ENCODE measurements around the gene ZNF335. TPM values are rescaled to one million over a fixed set of nuclear protein-coding genes. Genes with fewer than 3 reads are reported as not detected.
A peak's percentile ranks its signal among the peaks of the same experiment; 100 is the strongest.

ZNF335 gene
- total and polyA plus RNA-seq, 2 donors (not counting 3 experiments of a cell fraction or from before 2014, with no cell fraction given): 17.3 to 22.8 TPM

GRCh38 chr20:45911486-45912343, 60.3 kb downstream of the ZNF335 start, which contains the start of gene PLTP:
PLTP (minus strand) TSS chr20:45912155; CDS start chr20:45911452, 703 bp downstream.
- TF ChIP-seq MAX (IDR thresholded peaks at IDR 0.05; ENCODE audit: insufficient read depth, insufficient read length): no peak
- TF ChIP-seq JUN (IDR thresholded peaks at IDR 0.05; ENCODE audit: borderline replicate concordance, insufficient read depth, insufficient read length, low read depth): no peak
- TF ChIP-seq GATA2 (IDR thresholded peaks at IDR 0.05; ENCODE audit: insufficient read depth, insufficient read length, low read depth, low read length): no peak
- TF ChIP-seq EZH2 (IDR thresholded peaks at IDR 0.05; ENCODE audit: borderline replicate concordance, low read depth, low read length, severe bottlenecking): no peak
- no peak for TF ChIP-seq FOS (IDR thresholded peaks at IDR 0.05; ENCODE audit: borderline replicate concordance, insufficient read depth, low read length)
- peak; percentile 79 for TF ChIP-seq POLR2A (IDR thresholded peaks at IDR 0.05; ENCODE audit: low read depth, low read length)
- no peak for TF ChIP-seq MYC (IDR thresholded peaks at IDR 0.05; ENCODE audit: low read depth, low read length)
- TF ChIP-seq POLR2AphosphoS5 (IDR thresholded peaks at IDR 0.05; ENCODE audit: insufficient read depth, low read depth, low read length): peak; percentile 61
- peak; percentile 78 for DNase-seq (ENCODE audit: low read depth, low spot score)

More at GRCh38 chr20:45911486-45912343, 60.3 kb downstream of the ZNF335 start, which contains the start of gene PLTP:
- intact Hi-C loops (cut with micrococcal nuclease): loop anchor here (1.0 to 10.0 kb wide), 4 partner anchors 8 to 567 kb away; partner anchors contain the start of genes ACOT8, SDC4 and ZSWIM3
- peak within 1 kb of the TSS; percentile 53 for H3K27ac ChIP-seq (ENCODE audit: insufficient read depth, low read depth, low read length)
- peak within 1 kb of the TSS; percentile 44 for H2AFZ ChIP-seq (ENCODE audit: low read depth, low read length)
- no peaks in the 10 kb centered on the region for H3K9me1 ChIP-seq (replicated peaks; ENCODE audit: control insufficient read depth, extremely low read depth, insufficient read depth, low read length)
- peaks cover 28% of the 10 kb centered on the region for H3K4me1 ChIP-seq (ENCODE audit: control insufficient read depth, extremely low read depth, insufficient read depth, low read length)
- H3K27me3 ChIP-seq (ENCODE audit: control insufficient read depth in 2 of 2, insufficient read depth in 2 of 2, low read length in 2 of 2): no peaks in the 10 kb centered on the region
- H3K9me3 ChIP-seq (replicated peaks; ENCODE audit: control insufficient read depth, insufficient read depth, low read length): no peaks in the 10 kb centered on the region
- no peaks in the 10 kb centered on the region for H3K79me2 ChIP-seq (ENCODE audit: control insufficient read depth, insufficient read depth, low read length)
- peak; percentile 75 for FAIRE-seq
- H3K36me3 ChIP-seq (ENCODE audit: control insufficient read depth in 2 of 2, extremely low read depth in 1 of 2, insufficient read depth in 2 of 2, low read length in 2 of 2): peaks cover 0 to 7% of the 10 kb centered on the region in 2 experiments
- no peaks in the 10 kb centered on the region for H4K20me1 ChIP-seq (replicated peaks; ENCODE audit: control insufficient read depth, extremely low read depth, insufficient read depth, low read length)
- peak within 1 kb of the TSS; percentile 44 for H3K9ac ChIP-seq (replicated peaks; ENCODE audit: extremely low read depth, insufficient read depth, low read length)
- H3K4me2 ChIP-seq (ENCODE audit: insufficient read depth, low read length): peak within 1 kb of the TSS; percentile 66
- dilution Hi-C loops (cut with MboI; ENCODE audit: extremely low pct_ligation_motif_present, low sequenced_read_pairs): no loop called here
- POLR2A ChIA-PET: interaction anchor here (0.5 to 3.8 kb wide), 7 partner anchors 13 to 97 kb away, joined by 3 to 22 read pairs (median 4); partner anchors contain the start of genes CTSA, NEURL2 and PCIF1
- BruUV-seq (replicated peaks): TSS peak; percentile 72
- peak within 1 kb of the TSS; percentile 14 to 62 (median 37) for H3K4me3 ChIP-seq (replicated peaks in 1 of 3; ENCODE audit: insufficient read depth in 1 of 3, low read depth in 1 of 3, low read length in 3 of 3)
- CTCF ChIA-PET: interaction anchor here (0.6 to 5.0 kb wide), 6 partner anchors 8 to 58 kb away, joined by 3 to 22 read pairs (median 8); partner anchors contain the start of genes CTSA, NEURL2 and PCIF1
